SK-N-SH (cell line): ENCODE results near the gene ARR3. TPM values are rescaled to one million over a fixed set of nuclear protein-coding genes. Genes with fewer than 3 reads are reported as not detected.

Experiments used
- CTCF ChIA-PET: fragments of 300-600, 350-600 bp; formaldehyde crosslinking; extraction: SDS; loops from one replicate; lab custom pipeline; 2021; lab: Yijun Ruan, JAX
- POLR2A ChIA-PET: fragments of 350-600 bp; sonication (Branson Sonifier 250); formaldehyde crosslinking; extraction: SDS; loops from one replicate; lab custom pipeline; 2020; ENCODE audit warnings: antibody characterized with exemption, inconsistent platforms; lab: Yijun Ruan, JAX
- DNase-seq: peaks from one replicate; pipeline ENCODE4 v3.0.0; 2012
- H2AFZ ChIP-seq: fragments of 200-600 bp; sonication (generic); 2 replicates; pipeline ENCODE4 v1.8.1; 2016; ENCODE audit warnings: antibody characterized with exemption, mild to moderate bottlenecking, low read depth
- H3F3A ChIP-seq: fragments of 200-600 bp; sonication (generic); replicated peaks from 2 replicates; pipeline ENCODE3; 2016; ENCODE audit warnings: antibody characterized with exemption, mild to moderate bottlenecking; ENCODE audit not compliant: insufficient read depth
- H3K27ac ChIP-seq, 2 experiments: fragments of 200-500 bp in 1 of 2; fragments of 200-600 bp in 1 of 2; sonication (Bioruptor generic) in 1 of 2; sonication (generic), shearing (Covaris generic) in 1 of 2; 2 replicates each; pipeline versions ENCODE4 v1.5.1 to v1.6.1; 2014 to 2016; ENCODE audit warnings: low read depth in 2 of 2, inconsistent platforms in 1 of 2, low read length in 1 of 2, mild to moderate bottlenecking in 1 of 2, mixed read lengths in 1 of 2
- H3K27me3 ChIP-seq: fragments of 200-600 bp; sonication (generic), shearing (Covaris generic); 2 replicates; pipeline ENCODE4 v1.6.1; 2016; ENCODE audit warnings: mixed run types; ENCODE audit not compliant: insufficient read depth
- H3K36me3 ChIP-seq, 2 experiments: fragments of 200-500 bp in 1 of 2; fragments of 200-600 bp in 1 of 2; sonication (Bioruptor generic) in 1 of 2; sonication (generic) in 1 of 2; replicated peaks in 1 of 2; 2 replicates each; pipeline versions ENCODE3 to v1.5.1; 2014 to 2016; ENCODE audit warnings: low read length in 1 of 2, mild to moderate bottlenecking in 1 of 2; ENCODE audit not compliant: insufficient read depth in 2 of 2, control insufficient read depth in 1 of 2
- H3K4me1 ChIP-seq, 2 experiments: fragments of 200-500 bp in 1 of 2; fragments of 200-600 bp in 1 of 2; sonication (Bioruptor generic) in 1 of 2; sonication (generic), shearing (Covaris generic) in 1 of 2; 2 replicates each; pipeline versions ENCODE4 v1.5.1 to v1.6.1; 2014 to 2016; ENCODE audit warnings: low read depth in 1 of 2, low read length in 1 of 2, mixed run types in 1 of 2; ENCODE audit not compliant: insufficient read depth in 2 of 2, control insufficient read depth in 1 of 2
- H3K4me2 ChIP-seq: fragments of 200-600 bp; sonication (generic), shearing (Covaris generic); 2 replicates; pipeline ENCODE4 v1.6.1; 2017; ENCODE audit warnings: mixed run types
- H3K4me3 ChIP-seq, 2 experiments: fragments of 200-500 bp in 1 of 2; fragments of 200-600 bp in 1 of 2; sonication (Bioruptor generic) in 1 of 2; sonication (generic), shearing (Covaris generic) in 1 of 2; 2 replicates each; pipeline versions ENCODE4 v1.5.1 to v1.8.1; 2014 to 2016; ENCODE audit warnings: low read depth in 2 of 2, inconsistent platforms in 1 of 2, low read length in 1 of 2, mild to moderate bottlenecking in 1 of 2, mixed read lengths in 1 of 2, moderate library complexity in 1 of 2
- H3K79me2 ChIP-seq: fragments of 200-600 bp; sonication (generic); 2 replicates; pipeline ENCODE4 v1.8.1; 2017; ENCODE audit warnings: mild to moderate bottlenecking; ENCODE audit not compliant: insufficient read depth
- H3K9ac ChIP-seq: fragments of 200-600 bp; sonication (generic); 2 replicates; pipeline ENCODE4 v1.6.1; 2017; ENCODE audit warnings: mixed run types
- H3K9me2 ChIP-seq: fragments of 200-600 bp; sonication (generic); 2 replicates; pipeline ENCODE4 v1.6.1; 2017; ENCODE audit warnings: mixed run types
- H3K9me3 ChIP-seq: fragments of 200-600 bp; sonication (generic); 2 replicates; pipeline ENCODE4 v1.6.1; 2017; ENCODE audit warnings: mixed run types, mild to moderate bottlenecking, moderate library complexity
- H4K20me1 ChIP-seq: fragments of 200-600 bp; sonication (generic); 2 replicates; pipeline ENCODE4 v1.6.1; 2017; ENCODE audit warnings: mild to moderate bottlenecking, mixed run types; ENCODE audit not compliant: insufficient read depth
- CHD2 ChIP-seq: fragments of 150-350 bp; IDR thresholded peaks from 2 replicates; pipeline ENCODE4 v1.6.1; 2018; ENCODE audit warnings: low read length; ENCODE audit not compliant: partially characterized antibody
- ELF1 ChIP-seq: IDR thresholded peaks from 2 replicates; pipeline ENCODE4 v1.4.0; 2012
- EP300 ChIP-seq, 2 experiments: IDR thresholded peaks; 2 replicates each; pipeline versions ENCODE4 v1.4.0 to v1.6.1; 2012; ENCODE audit warnings: borderline replicate concordance in 1 of 2, low read depth in 1 of 2, low read length in 1 of 2
- EZH2phosphoT487 ChIP-seq: fragments of 200-600 bp; sonication (generic); IDR thresholded peaks from 2 replicates; pipeline ENCODE4 v1.6.1; 2017; ENCODE audit warnings: low read depth, mixed run types, mild to moderate bottlenecking, antibody characterized with exemption, moderate library complexity, borderline replicate concordance
- FOSL2 ChIP-seq: IDR thresholded peaks from 2 replicates; pipeline ENCODE4 v1.4.0; 2012; ENCODE audit warnings: low read depth, mild to moderate bottlenecking, moderate library complexity, borderline replicate concordance
- FOXJ3 ChIP-seq: sonication (generic); formaldehyde crosslinking; IDR thresholded peaks from 2 replicates; pipeline ENCODE4 v1.5.1; 2020; ENCODE audit warnings: mild to moderate bottlenecking, missing genetic modification reagents
- FOXM1 ChIP-seq: IDR thresholded peaks from 2 replicates; pipeline ENCODE4 v1.4.0; 2012; ENCODE audit warnings: low read depth, mild to moderate bottlenecking
- GABPA ChIP-seq: IDR thresholded peaks from 2 replicates; pipeline ENCODE4 v1.4.0; 2012; ENCODE audit warnings: low read depth, mild to moderate bottlenecking
- IRF3 ChIP-seq: fragments of 150-350 bp; IDR thresholded peaks from 2 replicates; pipeline ENCODE4 v1.6.1; 2016; ENCODE audit warnings: mild to moderate bottlenecking, low read depth, low read length
- MXI1 ChIP-seq: IDR thresholded peaks from 2 replicates; pipeline ENCODE4 v1.6.1; 2012; ENCODE audit warnings: mild to moderate bottlenecking, low read depth, low read length, improper control_type of control experiment
- NFIC ChIP-seq: IDR thresholded peaks from 2 replicates; pipeline ENCODE4 v1.4.0; 2012; ENCODE audit warnings: borderline replicate concordance
- NRF1 ChIP-seq: IDR thresholded peaks from 2 replicates; pipeline ENCODE4 v1.6.1; 2012; ENCODE audit warnings: low read depth, mild to moderate bottlenecking, low read length
- RAD21 ChIP-seq: IDR thresholded peaks from 2 replicates; pipeline ENCODE4 v1.6.1; 2012; ENCODE audit warnings: mild to moderate bottlenecking, low read length
- REST ChIP-seq: IDR thresholded peaks from 2 replicates; pipeline ENCODE4 v1.6.1; 2012; ENCODE audit warnings: mild to moderate bottlenecking, low read depth, low read length, moderate library complexity
- RFX5 ChIP-seq: IDR thresholded peaks from 2 replicates; pipeline ENCODE4 v1.6.1; 2012; ENCODE audit warnings: mild to moderate bottlenecking, improper control_type of control experiment, low read length
- RXRA ChIP-seq: IDR thresholded peaks from 2 replicates; pipeline ENCODE4 v1.4.0; 2012; ENCODE audit warnings: low read depth, mild to moderate bottlenecking, borderline replicate concordance
- TAF1 ChIP-seq: IDR thresholded peaks from 2 replicates; pipeline ENCODE4 v1.6.1; 2012; ENCODE audit warnings: low read depth, mild to moderate bottlenecking, low read length, moderate library complexity, borderline replicate concordance
- TCF12 ChIP-seq: IDR thresholded peaks from 2 replicates; pipeline ENCODE4 v1.4.0; 2012
- TEAD4 ChIP-seq: IDR thresholded peaks from 2 replicates; pipeline ENCODE4 v1.4.0; 2012; ENCODE audit warnings: mild to moderate bottlenecking, borderline replicate concordance; ENCODE audit not compliant: insufficient read depth
- USF1 ChIP-seq: IDR thresholded peaks from 2 replicates; pipeline ENCODE4 v1.4.0; 2012; ENCODE audit warnings: low read depth, borderline replicate concordance
- USF2 ChIP-seq: fragments of 150-350 bp; IDR thresholded peaks from 2 replicates; pipeline ENCODE4 v1.6.1; 2017; ENCODE audit warnings: antibody characterized with exemption, low read length, low read depth, borderline replicate concordance
- YY1 ChIP-seq: IDR thresholded peaks from 2 replicates; pipeline ENCODE4 v1.4.0; 2012; ENCODE audit warnings: low read depth, mild to moderate bottlenecking
- ZBTB33 ChIP-seq: IDR thresholded peaks from 2 replicates; pipeline ENCODE4 v1.4.0; 2012; ENCODE audit warnings: low read depth, borderline replicate concordance
- WGBS: methylation state at CpG from one replicate; pipeline ENCODE4 v1.1.6; 2017; ENCODE audit warnings: low lambda C conversion rate; 5-methylcytosine and 5-hydroxymethylcytosine counted together
- polyA plus RNA-seq, 3 experiments: library from polyadenylated mRNA; depleted of rRNA; stranded (reverse); fragments of >200 nt; gene quantifications; 2 replicates each; pipeline ENCODE4 v1.2.3, GENCODE V29; 2012

Gene ARR3
- polyA plus RNA-seq, 1 of the 3 experiments (the other 2 are of a cell fraction) = not detected

DNA sequence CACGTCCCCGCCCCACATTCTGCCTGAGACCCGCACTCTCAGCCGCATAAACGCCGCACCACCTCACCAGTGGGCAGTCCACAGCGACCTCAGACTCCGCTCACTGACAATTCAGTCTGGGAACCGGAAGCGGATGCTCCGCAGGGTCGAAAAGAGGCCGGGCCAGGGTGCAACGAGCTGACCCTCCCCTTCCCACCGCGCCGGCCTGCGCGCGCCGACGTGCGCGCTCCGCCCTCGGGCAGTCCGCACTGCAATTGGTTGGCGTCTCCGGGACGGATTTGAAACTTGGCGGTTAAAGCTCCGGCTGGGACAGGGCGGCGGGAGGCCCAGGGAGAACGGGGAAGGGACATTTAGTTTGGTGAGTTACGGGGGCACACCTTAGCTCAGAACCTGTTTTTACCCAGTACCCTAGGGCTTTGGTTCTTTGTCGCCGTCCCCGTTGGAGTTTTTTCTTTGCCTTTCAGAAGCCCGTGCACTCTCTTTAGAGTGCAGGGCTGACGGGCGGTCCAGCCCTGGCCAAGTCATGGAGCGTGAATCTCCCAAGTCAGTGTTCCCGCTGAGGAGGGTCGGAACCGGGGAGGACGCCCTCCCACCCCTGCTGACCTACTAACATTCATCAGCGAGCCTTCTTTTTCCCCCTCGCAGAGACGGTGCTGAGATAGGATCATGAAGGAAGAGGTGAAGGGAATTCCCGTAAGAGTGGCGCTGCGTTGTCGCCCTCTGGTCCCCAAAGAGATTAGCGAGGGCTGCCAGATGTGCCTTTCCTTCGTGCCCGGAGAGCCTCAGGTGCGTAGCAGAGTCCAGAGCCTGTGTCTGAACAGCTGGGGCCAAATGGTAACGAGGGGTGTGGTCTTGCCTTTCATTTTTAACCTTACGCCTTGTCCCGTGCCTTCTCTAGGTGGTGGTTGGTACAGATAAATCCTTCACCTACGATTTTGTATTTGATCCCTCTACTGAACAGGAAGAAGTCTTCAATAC lies 21.9 kb downstream of the ARR3 start, which contains the start of the genes KIF4A and PDZD11:
Gene KIF4A, plus strand, starts transcription at position 312 of the 978 bp plus-strand sequence. Its CDS starts 355 bp downstream, at position 667.
Gene PDZD11, minus strand, starts transcription at position 135 of the 978 bp plus-strand sequence. CDS start 586 bp downstream, outside the sequence.
- ChIA-PET POLR2A (no interaction called here), CTCF (interaction anchor here (1.6 to 1.7 kb wide), 2 partner anchors 143 to 157 kb away, joined by 3 to 5 read pairs; partner anchors contain the start of gene IGBP1)
- peak within 1 kb of the TSS; percentile 85 to 87 for H3K4me3 ChIP-seq
- H3K79me2 ChIP-seq = peaks cover 63% of the 10 kb centered on the region
- DNase-seq = peak; percentile 92
- H3K27me3 ChIP-seq = no peaks in the 10 kb centered on the region
- H3K36me3 ChIP-seq = peaks cover 17 to 22% of the 10 kb centered on the region in 2 experiments
- WGBS = 3% methylated on average over 25 of the region's 62 CpGs
- no peaks in the 10 kb centered on the region for H3F3A ChIP-seq
- H3K4me2 ChIP-seq = peak within 1 kb of the TSS; percentile 80
- no peaks in the 10 kb centered on the region for H3K9me2 ChIP-seq
- peak within 1 kb of the TSS; percentile 70 for H3K9ac ChIP-seq
- no peaks in the 10 kb centered on the region for H3K9me3 ChIP-seq
- peaks cover 0 to 4% of the 10 kb centered on the region in 2 experiments; a peak in 2 of 4 replicates for H3K4me1 ChIP-seq
- H2AFZ ChIP-seq = peak within 1 kb of the TSS; percentile 80
- no peaks in the 10 kb centered on the region for H4K20me1 ChIP-seq
- H3K27ac ChIP-seq = peak within 1 kb of the TSS; percentile 55 to 69; a peak in 3 of 4 replicates
- TF ChIP-seq TAF1 = peak; percentile 52; the same call in 1 of the 2 replicates
- TF ChIP-seq YY1 = no peak
- TF ChIP-seq REST = 0 out of 2 replicates have a peak, but pooled peaks have one; percentile 7
- peak; percentile 70 for TF ChIP-seq ELF1
- TF ChIP-seq FOSL2 = no peak; the same call in 1 of the 2 replicates
- no peak for TF ChIP-seq RAD21
- TF ChIP-seq GABPA = peak; percentile 85
- peak; percentile 81 for TF ChIP-seq MXI1
- no peak for TF ChIP-seq IRF3
- TF ChIP-seq USF2 = no peak
- TF ChIP-seq EP300 (IDR thresholded peaks at IDR 0.05; ENCODE audit: borderline replicate concordance in 1 of 2, low read depth in 1 of 2, low read length in 1 of 2) = no peak
- TF ChIP-seq RFX5 = no peak
- TF ChIP-seq EZH2phosphoT487 = no peak
- peak; percentile 88 for TF ChIP-seq NRF1
- TF ChIP-seq FOXJ3 (CRISPR knock-in tag) = no peak
- no peak for TF ChIP-seq TEAD4
- TF ChIP-seq NFIC = no peak
- TF ChIP-seq ZBTB33 = no peak
- no peak for TF ChIP-seq TCF12
- no peak for TF ChIP-seq RXRA
- TF ChIP-seq FOXM1 = peak; percentile 89
- TF ChIP-seq USF1 = no peak
- no peak for TF ChIP-seq CHD2
